K562 (cell line): ENCODE results near the gene RUNDC3A.

Source experiments
- ADNP ChIP-seq: fragments of 200-800 bp; sonication (Bioruptor generic); IDR thresholded peaks from 2 replicates; pipeline ENCODE4 v1.6.1; 2016; ENCODE audit warnings: missing genetic modification characterization, missing compliant biosample characterization
- HCFC1 ChIP-seq: IDR thresholded peaks from 2 replicates; pipeline ENCODE4 v1.6.1; 2012; ENCODE audit warnings: low read depth, low read length, improper control_type of control experiment
- MXI1 ChIP-seq: IDR thresholded peaks from 2 replicates; pipeline ENCODE4 v1.6.1; 2011; ENCODE audit warnings: low read depth, mild to moderate bottlenecking, improper control_type of control experiment, low read length
- TF ChIP-seq, protein P1 (sequence below): fragments of 250-450 bp; sonication (Bioruptor Pico); IDR thresholded peaks from 2 replicates; pipeline ENCODE4 v1.8.0; 2022; ENCODE audit warnings: inconsistent platforms
- TF ChIP-seq, protein P2 (sequence below): fragments of 450-650 bp; formaldehyde crosslinking; IDR thresholded peaks from 2 replicates; pipeline ENCODE4 v1.4.0; 2020; ENCODE audit warnings: mild to moderate bottlenecking, moderate library complexity
- TF ChIP-seq, protein P3 (sequence below): sonication (generic); formaldehyde crosslinking; IDR thresholded peaks from 2 replicates; pipeline ENCODE4 v1.8.0; 2022; ENCODE audit warnings: mild to moderate bottlenecking, low read depth, missing genetic modification reagents
- TF ChIP-seq, protein P4 (sequence below), 3 experiments: IDR thresholded peaks in 2 of 3; conservative IDR thresholded peaks in 1 of 3; 2 replicates each; pipeline ENCODE4 v1.5.1; 2011 to 2012; ENCODE audit warnings: low read length in 3 of 3, mild to moderate bottlenecking in 3 of 3, control low read depth in 2 of 3, improper control_type of control experiment in 1 of 3, inconsistent platforms in 1 of 3, low read depth in 1 of 3, mixed read lengths in 1 of 3, moderate library complexity in 1 of 3; ENCODE audit not compliant: insufficient read depth in 2 of 3
- TF ChIP-seq, protein P5 (sequence below), 2 experiments: IDR thresholded peaks; 2 replicates each; pipeline ENCODE4 v1.6.1; 2011; ENCODE audit warnings: borderline replicate concordance in 1 of 2, control low read depth in 1 of 2, low read depth in 1 of 2, low read length in 1 of 2, mild to moderate bottlenecking in 1 of 2, mixed read lengths in 1 of 2, moderate library complexity in 1 of 2; ENCODE audit not compliant: insufficient read depth in 1 of 2, insufficient read length in 1 of 2, poor library complexity in 1 of 2, severe bottlenecking in 1 of 2; ENCODE audit errors: extremely low read depth in 1 of 2

DNA sequence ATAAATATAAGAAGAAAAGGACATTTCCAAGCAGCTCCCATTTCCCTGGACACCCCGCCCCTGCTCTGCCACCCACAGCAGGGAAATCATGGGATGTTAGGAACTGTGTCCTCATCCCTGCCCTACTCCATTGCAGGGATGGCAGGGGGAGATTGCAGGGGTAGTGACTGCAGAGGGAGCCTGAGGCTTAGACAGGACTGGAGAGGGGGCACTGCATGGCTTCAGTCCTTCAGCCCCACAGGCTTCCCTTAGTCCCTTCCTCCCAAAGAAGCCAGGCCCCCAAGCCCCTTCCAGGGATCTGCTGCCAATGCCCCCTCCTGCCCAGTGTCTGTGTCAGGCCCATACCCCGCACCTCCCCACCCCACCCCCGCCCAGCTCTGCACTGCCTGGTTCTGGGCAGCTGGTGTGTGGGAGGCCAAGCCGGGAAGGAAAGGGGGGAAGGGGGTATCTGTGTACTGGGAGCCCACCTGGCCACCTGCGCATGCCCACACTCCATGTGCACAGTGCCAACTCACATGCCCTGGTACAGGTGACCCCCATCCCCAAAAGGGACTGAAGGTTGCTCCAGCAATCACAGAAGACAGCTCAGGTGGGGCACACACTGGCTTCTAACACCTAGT lies 3.3 kb downstream of the RUNDC3A start:
- TF ChIP-seq, protein P1, sequence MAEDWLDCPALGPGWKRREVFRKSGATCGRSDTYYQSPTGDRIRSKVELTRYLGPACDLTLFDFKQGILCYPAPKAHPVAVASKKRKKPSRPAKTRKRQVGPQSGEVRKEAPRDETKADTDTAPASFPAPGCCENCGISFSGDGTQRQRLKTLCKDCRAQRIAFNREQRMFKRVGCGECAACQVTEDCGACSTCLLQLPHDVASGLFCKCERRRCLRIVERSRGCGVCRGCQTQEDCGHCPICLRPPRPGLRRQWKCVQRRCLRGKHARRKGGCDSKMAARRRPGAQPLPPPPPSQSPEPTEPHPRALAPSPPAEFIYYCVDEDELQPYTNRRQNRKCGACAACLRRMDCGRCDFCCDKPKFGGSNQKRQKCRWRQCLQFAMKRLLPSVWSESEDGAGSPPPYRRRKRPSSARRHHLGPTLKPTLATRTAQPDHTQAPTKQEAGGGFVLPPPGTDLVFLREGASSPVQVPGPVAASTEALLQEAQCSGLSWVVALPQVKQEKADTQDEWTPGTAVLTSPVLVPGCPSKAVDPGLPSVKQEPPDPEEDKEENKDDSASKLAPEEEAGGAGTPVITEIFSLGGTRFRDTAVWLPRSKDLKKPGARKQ (CRISPR knock-in tag): no peak
- TF ChIP-seq HCFC1 (no peak), ADNP (no peak), MXI1 (no peak)
- TF ChIP-seq, protein P2, sequence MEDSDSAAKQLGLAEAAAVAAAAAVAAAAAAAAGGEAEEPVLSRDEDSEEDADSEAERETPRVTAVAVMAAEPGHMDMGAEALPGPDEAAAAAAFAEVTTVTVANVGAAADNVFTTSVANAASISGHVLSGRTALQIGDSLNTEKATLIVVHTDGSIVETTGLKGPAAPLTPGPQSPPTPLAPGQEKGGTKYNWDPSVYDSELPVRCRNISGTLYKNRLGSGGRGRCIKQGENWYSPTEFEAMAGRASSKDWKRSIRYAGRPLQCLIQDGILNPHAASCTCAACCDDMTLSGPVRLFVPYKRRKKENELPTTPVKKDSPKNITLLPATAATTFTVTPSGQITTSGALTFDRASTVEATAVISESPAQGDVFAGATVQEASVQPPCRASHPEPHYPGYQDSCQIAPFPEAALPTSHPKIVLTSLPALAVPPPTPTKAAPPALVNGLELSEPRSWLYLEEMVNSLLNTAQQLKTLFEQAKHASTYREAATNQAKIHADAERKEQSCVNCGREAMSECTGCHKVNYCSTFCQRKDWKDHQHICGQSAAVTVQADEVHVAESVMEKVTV (CRISPR knock-in tag): no peak
- TF ChIP-seq, protein P3, sequence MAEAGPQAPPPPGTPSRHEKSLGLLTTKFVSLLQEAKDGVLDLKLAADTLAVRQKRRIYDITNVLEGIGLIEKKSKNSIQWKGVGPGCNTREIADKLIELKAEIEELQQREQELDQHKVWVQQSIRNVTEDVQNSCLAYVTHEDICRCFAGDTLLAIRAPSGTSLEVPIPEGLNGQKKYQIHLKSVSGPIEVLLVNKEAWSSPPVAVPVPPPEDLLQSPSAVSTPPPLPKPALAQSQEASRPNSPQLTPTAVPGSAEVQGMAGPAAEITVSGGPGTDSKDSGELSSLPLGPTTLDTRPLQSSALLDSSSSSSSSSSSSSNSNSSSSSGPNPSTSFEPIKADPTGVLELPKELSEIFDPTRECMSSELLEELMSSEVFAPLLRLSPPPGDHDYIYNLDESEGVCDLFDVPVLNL (CRISPR knock-in tag): no peak
- TF ChIP-seq, protein P4, sequence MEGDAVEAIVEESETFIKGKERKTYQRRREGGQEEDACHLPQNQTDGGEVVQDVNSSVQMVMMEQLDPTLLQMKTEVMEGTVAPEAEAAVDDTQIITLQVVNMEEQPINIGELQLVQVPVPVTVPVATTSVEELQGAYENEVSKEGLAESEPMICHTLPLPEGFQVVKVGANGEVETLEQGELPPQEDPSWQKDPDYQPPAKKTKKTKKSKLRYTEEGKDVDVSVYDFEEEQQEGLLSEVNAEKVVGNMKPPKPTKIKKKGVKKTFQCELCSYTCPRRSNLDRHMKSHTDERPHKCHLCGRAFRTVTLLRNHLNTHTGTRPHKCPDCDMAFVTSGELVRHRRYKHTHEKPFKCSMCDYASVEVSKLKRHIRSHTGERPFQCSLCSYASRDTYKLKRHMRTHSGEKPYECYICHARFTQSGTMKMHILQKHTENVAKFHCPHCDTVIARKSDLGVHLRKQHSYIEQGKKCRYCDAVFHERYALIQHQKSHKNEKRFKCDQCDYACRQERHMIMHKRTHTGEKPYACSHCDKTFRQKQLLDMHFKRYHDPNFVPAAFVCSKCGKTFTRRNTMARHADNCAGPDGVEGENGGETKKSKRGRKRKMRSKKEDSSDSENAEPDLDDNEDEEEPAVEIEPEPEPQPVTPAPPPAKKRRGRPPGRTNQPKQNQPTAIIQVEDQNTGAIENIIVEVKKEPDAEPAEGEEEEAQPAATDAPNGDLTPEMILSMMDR (IDR thresholded peaks at IDR 0.05 in 2 of 3, conservative IDR thresholded peaks at IDR 0.05 in 1 of 3; ENCODE audit: insufficient read depth in 2 of 3, low read depth in 1 of 3, low read length in 3 of 3): no peak
- TF ChIP-seq, protein P5, sequence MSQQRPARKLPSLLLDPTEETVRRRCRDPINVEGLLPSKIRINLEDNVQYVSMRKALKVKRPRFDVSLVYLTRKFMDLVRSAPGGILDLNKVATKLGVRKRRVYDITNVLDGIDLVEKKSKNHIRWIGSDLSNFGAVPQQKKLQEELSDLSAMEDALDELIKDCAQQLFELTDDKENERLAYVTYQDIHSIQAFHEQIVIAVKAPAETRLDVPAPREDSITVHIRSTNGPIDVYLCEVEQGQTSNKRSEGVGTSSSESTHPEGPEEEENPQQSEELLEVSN (IDR thresholded peaks at IDR 0.05; ENCODE audit: borderline replicate concordance in 1 of 2, extremely low read depth in 1 of 2, insufficient read depth in 1 of 2, insufficient read length in 1 of 2, low read depth in 1 of 2, low read length in 1 of 2, poor library complexity in 1 of 2, severe bottlenecking in 1 of 2): no peak
